HL-60 (cell line): ENCODE results near the gene RAB1A.
"Not testable (repeated sequence)": the region's sequence is repeated elsewhere in the genome, so short reads cannot be mapped to it uniquely, and the experiment has no call there.

Experiments
- POLR2AphosphoS5 ChIP-seq: IDR thresholded peaks from 2 replicates; pipeline ENCODE4 v1.6.1; 2012; ENCODE audit warnings: low read depth
- TF ChIP-seq, protein P1 (sequence below): IDR thresholded peaks from one replicate; pipeline ENCODE4 v1.5.1; 2011; ENCODE audit warnings: low read length, control low read depth, inconsistent platforms; ENCODE audit not compliant: insufficient read depth

DNA sequence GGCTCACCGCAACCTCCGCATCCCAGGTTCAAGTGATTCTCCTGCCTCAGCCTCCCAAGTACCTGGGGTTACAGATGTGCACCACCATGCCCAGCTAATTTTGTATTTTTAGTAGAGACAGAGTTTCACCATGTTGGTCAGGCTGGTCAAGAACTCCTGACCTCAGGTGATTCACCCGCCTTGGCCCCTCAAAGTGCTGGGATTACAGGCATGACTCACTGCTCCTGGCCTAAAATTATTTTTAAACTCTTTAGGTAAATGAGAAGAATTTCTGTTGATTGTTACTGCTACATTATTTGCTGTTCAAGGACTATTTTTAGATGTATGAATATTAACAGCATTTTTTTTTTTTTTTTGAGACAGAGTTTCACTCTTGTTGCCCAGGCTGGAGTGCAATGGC is 44.1 kb upstream of the RAB1A start:
- TF ChIP-seq, protein P1, sequence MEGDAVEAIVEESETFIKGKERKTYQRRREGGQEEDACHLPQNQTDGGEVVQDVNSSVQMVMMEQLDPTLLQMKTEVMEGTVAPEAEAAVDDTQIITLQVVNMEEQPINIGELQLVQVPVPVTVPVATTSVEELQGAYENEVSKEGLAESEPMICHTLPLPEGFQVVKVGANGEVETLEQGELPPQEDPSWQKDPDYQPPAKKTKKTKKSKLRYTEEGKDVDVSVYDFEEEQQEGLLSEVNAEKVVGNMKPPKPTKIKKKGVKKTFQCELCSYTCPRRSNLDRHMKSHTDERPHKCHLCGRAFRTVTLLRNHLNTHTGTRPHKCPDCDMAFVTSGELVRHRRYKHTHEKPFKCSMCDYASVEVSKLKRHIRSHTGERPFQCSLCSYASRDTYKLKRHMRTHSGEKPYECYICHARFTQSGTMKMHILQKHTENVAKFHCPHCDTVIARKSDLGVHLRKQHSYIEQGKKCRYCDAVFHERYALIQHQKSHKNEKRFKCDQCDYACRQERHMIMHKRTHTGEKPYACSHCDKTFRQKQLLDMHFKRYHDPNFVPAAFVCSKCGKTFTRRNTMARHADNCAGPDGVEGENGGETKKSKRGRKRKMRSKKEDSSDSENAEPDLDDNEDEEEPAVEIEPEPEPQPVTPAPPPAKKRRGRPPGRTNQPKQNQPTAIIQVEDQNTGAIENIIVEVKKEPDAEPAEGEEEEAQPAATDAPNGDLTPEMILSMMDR, result not testable (repeated sequence)
- TF ChIP-seq POLR2AphosphoS5, result not testable (repeated sequence)
